Trophoblast cell (in vitro differentiated cells and primary cell): Measurements from ENCODE around the gene COL16A1. TPM values are rescaled to one million over a fixed set of nuclear protein-coding genes. Genes with fewer than 3 reads are reported as not detected.

Experiments
- DNase-seq, 2 donors: peaks; one replicate each; pipeline ENCODE4 v3.0.0-alpha.2; 2016
- H2AFZ ChIP-seq: 2 replicates; pipeline ENCODE4 v1.6.1; 2013; ENCODE audit warnings: low read length, moderate library complexity, mild to moderate bottlenecking; ENCODE audit not compliant: insufficient read depth, poor library complexity
- H2AK5ac ChIP-seq: 2 replicates; pipeline ENCODE4 v1.6.1; 2013; ENCODE audit warnings: mild to moderate bottlenecking, low read length
- H2BK120ac ChIP-seq: 2 replicates; pipeline ENCODE4 v1.6.1; 2013; ENCODE audit warnings: low read length, mild to moderate bottlenecking, moderate library complexity; ENCODE audit not compliant: insufficient read depth, poor library complexity
- H2BK12ac ChIP-seq: 2 replicates; pipeline ENCODE4 v1.6.1; 2013; ENCODE audit warnings: mild to moderate bottlenecking, low read length, moderate library complexity
- H2BK5ac ChIP-seq: 2 replicates; pipeline ENCODE4 v1.6.1; 2013; ENCODE audit warnings: low read length, low read depth, moderate library complexity, mild to moderate bottlenecking; ENCODE audit not compliant: poor library complexity
- H3K14ac ChIP-seq: 2 replicates; pipeline ENCODE4 v1.6.1; 2013; ENCODE audit warnings: mild to moderate bottlenecking, low read length
- H3K18ac ChIP-seq: 2 replicates; pipeline ENCODE4 v1.6.1; 2013; ENCODE audit warnings: mild to moderate bottlenecking, low read length
- H3K23ac ChIP-seq: 2 replicates; pipeline ENCODE4 v1.6.1; 2013; ENCODE audit warnings: low read length
- H3K27ac ChIP-seq: 2 replicates; pipeline ENCODE4 v1.5.1; 2013; ENCODE audit warnings: low read depth, mild to moderate bottlenecking, inconsistent platforms, low read length, moderate library complexity
- H3K27me3 ChIP-seq: 2 replicates; pipeline ENCODE4 v1.6.1; 2013; ENCODE audit warnings: inconsistent platforms, mild to moderate bottlenecking, low read length, moderate library complexity; ENCODE audit not compliant: insufficient read depth
- H3K36me3 ChIP-seq, 2 experiments: 1 replicate in 1 of 2; 2 replicates in 1 of 2; pipeline ENCODE4 v1.6.1; 2013; ENCODE audit warnings: low read length in 2 of 2, mild to moderate bottlenecking in 2 of 2, moderate library complexity in 1 of 2; ENCODE audit not compliant: insufficient read depth in 2 of 2, control insufficient read depth in 1 of 2
- H3K4ac ChIP-seq: 2 replicates; pipeline ENCODE4 v1.6.1; 2013; ENCODE audit warnings: low read depth, mild to moderate bottlenecking, low read length, moderate library complexity
- H3K4me1 ChIP-seq, 2 experiments: 1 replicate in 1 of 2; 2 replicates in 1 of 2; pipeline ENCODE4 v1.6.1; 2013; ENCODE audit warnings: low read length in 2 of 2, mild to moderate bottlenecking in 2 of 2, moderate library complexity in 1 of 2; ENCODE audit not compliant: insufficient read depth in 2 of 2, control insufficient read depth in 1 of 2
- H3K4me2 ChIP-seq: 2 replicates; pipeline ENCODE4 v1.6.1; 2013; ENCODE audit warnings: inconsistent platforms, mild to moderate bottlenecking, low read length, moderate library complexity
- H3K4me3 ChIP-seq: 2 replicates; pipeline ENCODE4 v1.5.1; 2013; ENCODE audit warnings: mild to moderate bottlenecking, low read depth, low read length, inconsistent platforms
- H3K79me1 ChIP-seq: one replicate; pipeline ENCODE4 v1.6.1; 2013; ENCODE audit warnings: low read length
- H3K79me2 ChIP-seq: 2 replicates; pipeline ENCODE4 v1.6.1; 2013; ENCODE audit warnings: low read length, mild to moderate bottlenecking; ENCODE audit not compliant: control insufficient read depth, insufficient read depth, poor library complexity
- H3K9ac ChIP-seq: 2 replicates; pipeline ENCODE4 v1.6.1; 2013; ENCODE audit warnings: mild to moderate bottlenecking, low read length
- H3K9me3 ChIP-seq: 2 replicates; pipeline ENCODE4 v1.6.1; 2013; ENCODE audit warnings: low read depth, mild to moderate bottlenecking, control low read depth, inconsistent platforms, low read length; ENCODE audit not compliant: insufficient read depth
- H4K12ac ChIP-seq: 2 replicates; pipeline ENCODE4 v1.6.1; 2013; ENCODE audit warnings: low read depth, mild to moderate bottlenecking, low read length, moderate library complexity
- H4K8ac ChIP-seq: 2 replicates; pipeline ENCODE4 v1.6.1; 2013; ENCODE audit warnings: low read depth, mild to moderate bottlenecking, low read length, moderate library complexity
- H4K91ac ChIP-seq: one replicate; pipeline ENCODE4 v1.6.1; 2013; ENCODE audit warnings: low read depth, mild to moderate bottlenecking, low read length, moderate library complexity
- WGBS: extraction: QIAGEN DNeasy Blood & Tissue Kit; methylation state at CpG from one replicate; pipeline ENCODE4 v1.1.7; 2013; ENCODE audit warnings: missing lambda C conversion rate; ENCODE audit not compliant: insufficient read length, insufficient coverage; ENCODE audit errors: extremely low coverage; 5-methylcytosine and 5-hydroxymethylcytosine counted together
- polyA plus RNA-seq: library from polyadenylated mRNA; stranded (reverse); fragments of 200-250 nt; gene quantifications from 2 replicates; pipeline ENCODE4 v1.2.3, GENCODE V29; 2013

Gene COL16A1
- polyA plus RNA-seq, result 43.1 and 44.2 TPM in 2 replicates

- H3K4ac ChIP-seq, result peak within 1 kb of the TSS; percentile 76
- peak within 1 kb of the TSS; percentile 78 for H2BK5ac ChIP-seq
- H2BK12ac ChIP-seq, result peak within 1 kb of the TSS; percentile 81
- peak within 1 kb of the TSS; percentile 70 for H3K18ac ChIP-seq
- no peaks in the 10 kb centered on the region for H3K9me3 ChIP-seq
- no CpG with 5 or more reads among the region's 40 CpGs for WGBS
- peak within 1 kb of the TSS; percentile 74 for H4K8ac ChIP-seq
- peak within 1 kb of the TSS; percentile 65 for H3K27ac ChIP-seq
- peaks cover 47% of the 10 kb centered on the region for H3K79me1 ChIP-seq
- H3K4me1 ChIP-seq, result peaks cover 51 to 60% of the 10 kb centered on the region in 2 experiments
- H3K9ac ChIP-seq, result peak within 1 kb of the TSS; percentile 81
- peak within 1 kb of the TSS; percentile 32 for H4K12ac ChIP-seq
- H3K79me2 ChIP-seq, result peaks cover 12% of the 10 kb centered on the region
- no peak within 1 kb of the TSS for H3K23ac ChIP-seq
- H3K4me3 ChIP-seq, result peak within 1 kb of the TSS; percentile 68
- H3K27me3 ChIP-seq, result no peaks in the 10 kb centered on the region
- peak within 1 kb of the TSS; percentile 42 for H2AK5ac ChIP-seq
- H3K14ac ChIP-seq, result peak within 1 kb of the TSS; percentile 87
- peak within 1 kb of the TSS; percentile 84 for H2BK120ac ChIP-seq
- H3K4me2 ChIP-seq, result peak within 1 kb of the TSS; percentile 67
- peak within 1 kb of the TSS; percentile 60 for H2AFZ ChIP-seq
- DNase-seq, result no peak
- peak within 1 kb of the TSS; percentile 88 for H4K91ac ChIP-seq
- H3K36me3 ChIP-seq, result peaks cover 15% of the 10 kb centered on the region in 2 experiments
Measured at GRCh38 chr1:31703431-31704270, at the start of gene COL16A1. Gene COL16A1, minus strand, starts transcription at chr1:31704017. Its CDS starts 1,824 bp downstream, at chr1:31702193.

- Histone ChIP-seq H2BK5ac (no peak overlapping the region), H4K91ac (no peak overlapping the region), H3K79me1 (peaks cover 3% of the 10 kb centered on the region), H3K4me2 (no peak overlapping the region), H3K9ac (no peak overlapping the region), H3K27ac (no peak overlapping the region), H3K4me3 (no peak overlapping the region), H3K79me2 (no peaks in the 10 kb centered on the region), H3K4ac (no peak overlapping the region), H3K27me3 (no peaks in the 10 kb centered on the region), H2AK5ac (peak overlapping the region; percentile 42), H3K18ac (no peak overlapping the region), H2BK12ac (peak overlapping the region; percentile 16), H3K9me3 (peaks cover 2% of the 10 kb centered on the region), H4K12ac (no peak overlapping the region), H4K8ac (no peak overlapping the region), H3K4me1 (peaks cover 35 to 38% of the 10 kb centered on the region in 2 experiments), H2BK120ac (no peak overlapping the region), H3K14ac (no peak overlapping the region), H3K36me3 (no peaks in the 10 kb centered on the region), H2AFZ (no peak overlapping the region), H3K23ac (no peak overlapping the region)
- DNase-seq, result no peak
- WGBS, result no CpG with 5 or more reads among the region's 12 CpGs
Measured at GRCh38 chr1:31752952-31753475, 49.2 kb upstream of the COL16A1 start.

- no peaks in the 10 kb centered on the region for H3K79me2 ChIP-seq
- H4K8ac ChIP-seq, result no peak overlapping the region
- H3K36me3 ChIP-seq, result no peaks in the 10 kb centered on the region
- H3K4me1 ChIP-seq, result peaks cover 40 to 43% of the 10 kb centered on the region in 2 experiments
- no peak overlapping the region for H3K9ac ChIP-seq
- H3K27me3 ChIP-seq, result no peaks in the 10 kb centered on the region
- H2AFZ ChIP-seq, result no peak overlapping the region
- no peak overlapping the region for H4K91ac ChIP-seq
- no peak overlapping the region for H2BK5ac ChIP-seq
- H3K18ac ChIP-seq, result no peak overlapping the region
- no peak overlapping the region for H2BK12ac ChIP-seq
- H4K12ac ChIP-seq, result no peak overlapping the region
- H2BK120ac ChIP-seq, result no peak overlapping the region
- H3K14ac ChIP-seq, result no peak overlapping the region
- no CpG with 5 or more reads among the region's 7 CpGs for WGBS
- H3K23ac ChIP-seq, result no peak overlapping the region
- no peak overlapping the region for H3K4ac ChIP-seq
- no peak overlapping the region for H3K4me2 ChIP-seq
- no peak overlapping the region for H3K27ac ChIP-seq
- no peak overlapping the region for H3K4me3 ChIP-seq
- H3K79me1 ChIP-seq, result peaks cover 5% of the 10 kb centered on the region
- no peak overlapping the region for H2AK5ac ChIP-seq
- DNase-seq, result no peak
- peaks cover 2% of the 10 kb centered on the region for H3K9me3 ChIP-seq
Measured at GRCh38 chr1:31752258-31752657, 48.4 kb upstream of the COL16A1 start.

GRCh38 chr1:31751822-31752241 lies 48.0 kb upstream of the COL16A1 start:
- WGBS, result no CpG with 5 or more reads among the region's 5 CpGs
- Histone ChIP-seq H3K4me2 (no peak overlapping the region), H3K27me3 (no peaks in the 10 kb centered on the region), H3K36me3 (no peaks in the 10 kb centered on the region), H4K91ac (no peak overlapping the region), H3K4me1 (peaks cover 44 to 47% of the 10 kb centered on the region in 2 experiments), H2BK120ac (no peak overlapping the region), H3K79me1 (peaks cover 5% of the 10 kb centered on the region), H2BK5ac (no peak overlapping the region), H3K4me3 (no peak overlapping the region), H4K12ac (no peak overlapping the region), H4K8ac (no peak overlapping the region), H2AK5ac (no peak overlapping the region), H2AFZ (no peak overlapping the region), H3K14ac (no peak overlapping the region), H3K79me2 (no peaks in the 10 kb centered on the region), H3K23ac (no peak overlapping the region), H3K9me3 (peaks cover 2% of the 10 kb centered on the region), H3K18ac (no peak overlapping the region), H3K4ac (no peak overlapping the region), H2BK12ac (no peak overlapping the region), H3K9ac (no peak overlapping the region), H3K27ac (no peak overlapping the region)
- no peak for DNase-seq
